NCI-H187 treated with DMSO at 0.1 percent for 48 hours (cell line): ENCODE data around the gene PSEN1.

ENCODE experiments used
- DNase-seq: peaks from one replicate; lab custom pipeline; 2025; lab: John Stamatoyannopoulos, UW

The PSEN1 gene

DNA sequence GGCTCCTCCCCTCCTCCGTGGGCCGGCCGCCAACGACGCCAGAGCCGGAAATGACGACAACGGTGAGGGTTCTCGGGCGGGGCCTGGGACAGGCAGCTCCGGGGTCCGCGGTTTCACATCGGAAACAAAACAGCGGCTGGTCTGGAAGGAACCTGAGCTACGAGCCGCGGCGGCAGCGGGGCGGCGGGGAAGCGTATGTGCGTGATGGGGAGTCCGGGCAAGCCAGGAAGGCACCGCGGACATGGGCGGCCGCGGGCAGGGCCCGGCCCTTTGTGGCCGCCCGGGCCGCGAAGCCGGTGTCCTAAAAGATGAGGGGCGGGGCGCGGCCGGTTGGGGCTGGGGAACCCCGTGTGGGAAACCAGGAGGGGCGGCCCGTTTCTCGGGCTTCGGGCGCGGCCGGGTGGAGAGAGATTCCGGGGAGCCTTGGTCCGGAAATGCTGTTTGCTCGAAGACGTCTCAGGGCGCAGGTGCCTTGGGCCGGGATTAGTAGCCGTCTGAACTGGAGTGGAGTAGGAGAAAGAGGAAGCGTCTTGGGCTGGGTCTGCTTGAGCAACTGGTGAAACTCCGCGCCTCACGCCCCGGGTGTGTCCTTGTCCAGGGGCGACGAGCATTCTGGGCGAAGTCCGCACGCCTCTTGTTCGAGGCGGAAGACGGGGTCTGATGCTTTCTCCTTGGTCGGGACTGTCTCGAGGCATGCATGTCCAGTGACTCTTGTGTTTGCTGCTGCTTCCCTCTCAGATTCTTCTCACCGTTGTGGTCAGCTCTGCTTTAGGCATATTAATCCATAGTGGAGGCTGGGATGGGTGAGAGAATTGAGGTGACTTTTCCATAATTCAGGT lies at the start of gene PSEN1:
TSS of gene PSEN1 (plus strand) at position 121 of the 839 bp plus-strand sequence. CDS start 11,513 bp downstream, outside the sequence.
- peak; percentile 73 for DNase-seq

DNA sequence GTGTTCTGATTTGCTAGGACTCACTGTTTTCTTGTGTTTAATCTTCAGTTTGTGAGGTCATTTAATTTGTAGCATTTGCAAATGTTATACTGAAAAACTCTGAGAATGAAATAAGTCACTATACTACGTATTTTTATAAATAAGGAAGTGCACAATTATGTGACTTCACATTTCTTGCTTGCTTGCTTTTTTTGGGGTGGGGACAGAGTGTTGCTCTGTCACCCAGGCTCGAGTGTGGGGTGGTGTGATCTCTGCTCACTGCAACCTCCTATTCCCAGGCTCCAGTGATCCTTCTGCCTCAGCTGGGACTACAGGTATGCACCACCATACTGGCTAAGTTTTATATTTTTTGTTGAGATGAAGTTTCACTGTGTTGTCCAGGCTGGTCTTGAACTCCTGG lies 45.3 kb upstream of the PSEN1 start:
- DNase-seq: no peak

DNA sequence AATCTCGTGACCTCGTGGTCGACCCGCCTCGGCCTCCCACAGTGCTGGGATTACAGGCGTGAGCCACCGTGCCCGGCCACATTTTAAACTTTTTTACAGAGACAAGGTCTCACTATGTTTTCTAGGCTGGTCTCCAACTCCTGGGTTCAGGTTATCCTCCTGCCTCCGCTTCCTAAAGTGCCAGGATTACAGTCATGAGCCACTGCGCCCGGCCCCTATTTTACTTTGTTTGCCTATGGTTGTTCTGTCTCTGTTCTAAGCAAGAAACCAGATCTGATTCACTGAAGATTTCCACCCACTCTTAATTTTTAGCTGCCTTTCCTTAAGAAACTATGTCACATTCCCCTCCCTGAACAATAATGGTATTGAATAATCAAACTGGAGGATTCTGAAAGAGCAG lies 38.9 kb upstream of the PSEN1 start:
- DNase-seq: no peak

DNA sequence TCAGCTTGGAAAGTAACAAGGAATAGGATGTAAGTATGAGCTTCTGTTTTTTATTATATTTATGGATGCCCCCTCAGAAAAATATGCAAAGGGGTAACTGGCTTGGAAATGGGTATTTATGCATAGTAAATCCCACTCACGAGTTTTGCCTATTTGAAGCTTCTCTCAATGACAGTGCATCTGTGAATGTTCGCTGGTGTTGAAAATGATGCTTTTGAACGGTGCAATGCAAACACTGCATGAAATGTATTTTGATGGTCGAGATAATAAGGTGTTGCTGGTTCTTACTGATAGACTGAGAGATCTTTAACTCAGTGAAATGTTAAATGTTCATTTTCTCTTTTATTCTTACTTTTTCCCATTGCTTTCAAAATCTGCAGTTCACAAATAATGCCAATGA lies 36.0 kb upstream of the PSEN1 start:
- DNase-seq: no peak

DNA sequence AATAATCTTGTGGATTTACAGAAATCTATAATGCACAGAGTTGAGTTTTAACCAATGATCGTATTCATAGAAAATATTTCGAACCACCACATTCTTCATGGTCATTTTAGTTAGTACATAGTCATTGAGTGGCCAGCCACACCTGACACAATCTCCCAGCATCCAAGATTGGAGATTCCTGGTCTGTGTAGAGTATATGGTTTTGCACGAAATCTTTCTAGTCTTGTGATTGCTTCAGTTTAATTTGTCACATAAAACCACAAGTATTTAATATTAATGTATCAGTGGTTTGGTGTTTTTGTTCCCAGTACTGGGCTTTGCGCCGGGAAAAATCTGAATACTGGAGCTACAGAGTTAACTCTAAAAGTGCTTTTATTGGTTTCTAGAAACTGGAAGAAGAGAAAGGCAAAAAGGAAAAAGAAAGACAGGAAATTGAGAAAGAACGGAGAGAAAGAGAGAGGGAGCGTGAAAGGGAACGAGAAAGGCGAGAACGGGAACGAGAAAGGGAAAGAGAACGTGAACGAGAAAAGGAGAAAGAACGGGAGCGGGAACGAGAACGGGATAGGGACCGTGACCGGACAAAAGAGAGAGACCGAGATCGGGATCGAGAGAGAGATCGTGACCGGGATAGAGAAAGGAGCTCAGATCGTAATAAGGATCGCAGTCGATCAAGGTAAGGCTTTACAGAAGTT lies 33.4 kb upstream of the PSEN1 start:
- DNase-seq: no peak

DNA sequence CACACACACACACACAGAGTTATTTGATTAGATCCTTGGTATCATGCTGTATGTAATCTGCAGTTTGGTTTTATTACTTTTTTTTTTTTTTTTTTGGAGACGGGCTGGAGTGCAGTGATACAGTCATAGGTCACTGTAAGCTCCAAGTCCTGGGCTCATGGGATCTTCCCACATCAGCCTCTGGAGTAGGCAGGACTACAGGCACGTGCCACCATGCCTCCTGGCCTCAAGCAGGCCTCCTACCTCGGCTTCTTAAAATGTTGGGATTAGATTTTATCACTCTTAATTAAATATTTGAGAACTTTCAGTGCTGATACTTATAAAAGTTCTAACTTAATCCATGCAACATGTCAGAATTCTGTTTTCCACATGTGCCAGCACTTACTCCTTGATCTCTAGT lies 31.3 kb upstream of the PSEN1 start:
- DNase-seq: no peak

- no peak for DNase-seq
These were observed 30.6 kb upstream of the PSEN1 start for GRCh38 chr14:73105727-73106126.

- no peak for DNase-seq
These were observed 20.1 kb upstream of the PSEN1 start for GRCh38 chr14:73116079-73116665.

DNA sequence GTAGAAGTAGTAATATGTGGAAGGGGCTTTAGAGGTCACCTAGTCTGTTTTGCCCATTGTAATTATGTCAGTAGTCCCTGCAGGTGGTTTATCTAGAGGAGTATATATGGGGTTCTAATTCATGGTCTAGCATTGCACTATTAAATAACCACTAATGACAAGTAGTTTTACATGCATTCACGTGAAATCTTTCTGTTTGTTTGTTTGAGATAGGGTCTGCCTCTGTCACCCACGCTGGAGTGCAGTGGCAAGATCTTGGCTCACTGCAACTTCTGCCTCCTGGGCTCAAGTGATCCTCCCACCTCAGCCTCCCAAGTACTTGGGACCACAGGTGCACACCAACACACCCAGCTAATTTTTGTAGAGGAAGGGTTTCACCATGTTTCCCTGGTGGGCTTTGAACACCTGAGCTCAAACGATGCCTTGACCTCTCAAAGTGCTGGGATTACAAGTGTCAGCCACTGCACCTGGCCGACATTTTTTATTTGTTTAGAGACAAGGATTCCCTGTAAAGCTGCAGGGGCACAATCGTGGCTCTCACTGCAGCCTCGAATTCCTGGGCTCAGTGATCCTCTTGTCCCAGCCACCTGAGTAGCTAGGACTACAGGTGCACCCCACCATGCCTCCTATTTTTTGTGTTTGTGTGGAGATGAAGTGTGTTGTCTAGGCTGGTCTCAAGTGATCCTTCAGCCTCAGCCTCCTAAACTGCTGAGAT lies 12.0 kb upstream of the PSEN1 start:
- no peak for DNase-seq

DNA sequence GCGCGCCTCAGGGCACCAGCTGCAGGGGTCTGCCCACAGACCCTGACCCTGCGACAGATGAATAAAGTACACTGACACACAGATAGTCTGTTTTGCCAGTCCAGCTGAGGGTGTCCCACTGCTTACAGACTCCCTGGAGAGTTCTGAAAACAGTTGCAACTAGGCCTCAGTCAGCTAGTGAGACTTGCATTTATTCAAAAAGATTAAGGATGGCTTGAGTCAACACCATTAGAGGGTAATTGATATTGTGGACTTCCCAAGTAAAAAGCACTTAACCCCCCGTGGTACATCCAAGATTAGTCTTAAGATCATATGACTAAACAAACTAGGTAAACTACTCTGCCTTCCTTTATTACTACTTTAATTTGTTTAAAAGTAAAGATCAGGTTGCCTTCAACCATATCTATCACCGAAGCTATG lies 11.1 kb upstream of the PSEN1 start:
- DNase-seq: peak; percentile 45

DNA sequence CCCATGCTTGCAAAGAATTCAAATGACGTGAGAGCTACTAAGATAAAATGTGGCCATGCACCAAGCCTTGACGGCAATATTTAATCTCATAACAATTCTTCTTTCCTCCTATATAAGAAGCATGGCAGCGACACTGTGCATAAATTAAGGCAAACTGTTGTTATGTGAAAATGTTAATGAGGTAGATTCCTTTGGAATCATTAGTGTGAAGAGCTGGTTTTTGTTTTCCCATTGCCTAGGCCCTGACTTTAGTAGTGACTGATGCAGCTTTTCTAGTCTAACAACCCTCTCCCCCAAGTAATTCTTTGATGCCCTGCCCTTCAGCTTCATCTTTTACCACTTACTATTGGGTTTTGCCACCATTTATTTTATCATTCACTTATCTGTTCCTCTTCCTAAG lies 10.6 kb upstream of the PSEN1 start:
- DNase-seq: no peak

DNA sequence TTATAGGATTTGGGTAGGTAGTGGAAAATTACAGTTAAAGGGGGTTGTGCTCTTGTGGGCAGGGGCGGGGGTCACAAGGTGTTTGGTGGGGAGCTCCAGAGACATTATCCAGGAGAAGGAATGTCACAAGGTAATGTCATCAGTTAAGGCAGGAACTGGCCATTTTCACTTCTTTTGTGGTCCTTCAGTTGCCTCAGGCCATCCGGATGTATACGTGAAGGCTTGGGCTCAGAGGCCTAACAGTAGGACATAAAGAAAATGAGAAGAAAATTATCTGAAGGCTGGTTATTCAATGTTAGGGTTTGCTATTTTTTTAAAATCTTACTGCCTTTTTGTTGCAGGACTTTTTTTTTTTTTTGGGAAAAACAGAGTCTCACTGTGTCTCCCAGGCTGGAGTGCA lies 2.5 kb upstream of the PSEN1 start:
- no peak for DNase-seq

DNA sequence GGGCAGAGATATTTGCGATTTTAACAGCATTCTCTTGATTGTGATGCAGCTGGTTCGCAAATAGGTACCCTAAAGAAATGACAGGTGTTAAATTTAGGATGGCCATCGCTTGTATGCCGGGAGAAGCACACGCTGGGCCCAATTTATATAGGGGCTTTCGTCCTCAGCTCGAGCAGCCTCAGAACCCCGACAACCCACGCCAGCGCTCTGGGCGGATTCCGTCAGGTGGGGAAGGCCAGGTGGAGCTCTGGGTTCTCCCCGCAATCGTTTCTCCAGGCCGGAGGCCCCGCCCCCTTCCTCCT lies 271 bp upstream of the PSEN1 start:
- DNase-seq: no peak

- DNase-seq: no peak
These were observed 4.6 kb downstream of the PSEN1 start for GRCh38 chr14:73140811-73141323.

- DNase-seq: no peak
These were observed 5.9 kb downstream of the PSEN1 start for GRCh38 chr14:73142216-73142615.

- DNase-seq: no peak
These were observed 6.7 kb downstream of the PSEN1 start for GRCh38 chr14:73143003-73143402.

GRCh38 chr14:73143617-73144016 lies 7.3 kb downstream of the PSEN1 start:
- DNase-seq: no peak

DNA sequence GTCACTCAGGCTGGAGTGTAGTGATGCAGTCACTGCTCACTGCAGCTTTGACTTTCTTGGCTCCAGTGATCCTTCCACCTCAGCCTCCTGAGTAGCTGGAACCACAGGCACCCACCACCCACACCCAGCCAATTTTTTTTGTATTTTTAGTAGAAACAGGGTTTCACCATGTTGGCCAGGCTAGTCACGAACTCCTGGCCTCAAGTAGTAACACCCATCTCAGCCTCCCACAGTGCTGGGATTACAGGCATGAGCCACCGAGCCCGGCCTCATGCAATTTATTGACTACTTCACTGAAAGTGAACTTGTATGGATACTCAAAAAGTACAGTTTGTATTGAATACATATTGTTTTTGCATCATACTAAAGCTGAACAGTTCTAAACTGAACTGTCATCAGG lies 9.1 kb downstream of the PSEN1 start:
- DNase-seq: no peak

GRCh38 chr14:73146111-73146510 lies 9.8 kb downstream of the PSEN1 start:
- no peak for DNase-seq

GRCh38 chr14:73149753-73150152 lies 13.4 kb downstream of the PSEN1 start:
- no peak for DNase-seq

DNA sequence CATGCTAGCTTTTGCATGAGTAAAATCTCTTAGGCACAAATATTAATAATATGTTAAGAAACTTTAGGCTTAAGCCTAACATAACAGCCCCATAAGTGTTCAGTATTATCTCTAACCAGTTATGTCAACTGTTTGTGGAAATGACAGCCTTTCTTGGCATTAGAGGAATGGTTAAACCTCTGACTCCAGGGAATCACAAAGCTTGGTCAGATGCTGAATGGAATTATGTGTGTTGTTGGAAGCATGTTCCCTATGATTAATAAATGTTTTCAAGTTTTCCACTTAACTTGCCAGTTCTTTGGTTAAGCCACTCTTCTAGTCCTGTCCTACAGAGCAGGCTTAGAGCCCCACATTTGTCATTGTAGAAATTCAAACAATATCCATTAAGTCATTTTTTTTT lies 17.0 kb downstream of the PSEN1 start:
- no peak for DNase-seq

- no peak for DNase-seq
These were observed 25.9 kb downstream of the PSEN1 start for GRCh38 chr14:73162251-73162650.
